AG09319 (cell line): ENCODE data around the gene PSME3IP1.
"Not testable (repeated sequence)": the region's sequence is repeated elsewhere in the genome, so short reads cannot be mapped to it uniquely, and the experiment has no call there.

Source experiments
- DNase-seq: peaks from one replicate; pipeline ENCODE4 v3.0.0-alpha.2; 2010; ENCODE audit warnings: low read depth; ENCODE audit errors: extremely low read depth
- CTCF ChIP-seq: IDR thresholded peaks from 2 replicates; pipeline ENCODE4 v1.5.1; 2011; ENCODE audit warnings: low read depth, mild to moderate bottlenecking, inconsistent platforms, low read length, moderate library complexity

PSME3IP1 gene

GRCh38 chr16:57194512-57194911 is 8.7 kb upstream of the PSME3IP1 start:
- peak; percentile 52 for DNase-seq
- TF ChIP-seq CTCF: no peak

- no peak for TF ChIP-seq CTCF
- DNase-seq: no peak
These were observed 7.1 kb upstream of the PSME3IP1 start for GRCh38 chr16:57192720-57193486.

DNA sequence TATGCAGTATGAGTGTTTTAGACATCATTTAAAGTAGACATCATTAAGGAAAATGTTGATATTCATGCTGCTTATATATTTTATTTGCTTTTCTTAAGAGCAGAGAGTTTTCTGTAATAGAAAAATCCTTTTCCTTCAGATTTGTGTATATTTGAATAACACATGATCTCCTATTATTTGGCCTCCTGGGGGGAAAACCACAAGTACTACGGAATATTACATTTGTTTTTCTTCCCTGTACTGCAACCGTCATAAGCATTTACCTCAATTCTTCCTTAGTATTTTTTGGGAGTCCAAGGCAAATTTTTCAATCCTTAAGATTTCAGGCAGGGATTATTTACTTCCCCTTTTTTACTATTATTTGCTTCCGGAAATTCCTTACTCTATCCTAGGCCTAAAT is 6.3 kb upstream of the PSME3IP1 start:
- DNase-seq: no peak
- no peak for TF ChIP-seq CTCF

DNA sequence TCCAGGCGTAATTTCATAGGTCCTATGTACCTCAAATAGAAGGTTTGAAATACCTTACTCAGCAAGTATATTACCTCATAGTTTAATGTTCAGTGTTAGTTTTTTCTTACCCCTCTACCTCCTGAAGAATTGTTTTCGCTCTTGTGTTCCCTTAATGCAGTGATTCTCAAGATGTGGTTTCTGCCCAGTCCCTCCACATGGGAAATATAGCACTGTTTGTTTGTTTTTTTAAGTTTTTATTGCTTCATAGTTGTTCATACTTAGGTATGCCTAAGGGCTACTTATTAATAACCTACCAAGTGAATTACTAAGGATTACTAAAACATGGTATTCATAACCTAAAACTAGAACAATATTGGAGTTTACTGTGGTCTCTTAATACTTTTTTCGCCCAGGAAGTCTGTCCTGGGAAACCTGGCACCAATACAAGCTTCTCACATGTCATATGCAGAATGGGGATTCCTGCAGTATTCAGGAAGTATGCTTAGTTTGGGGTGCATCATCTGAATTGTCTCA is 5.3 kb upstream of the PSME3IP1 start:
- TF ChIP-seq CTCF: no peak
- no peak for DNase-seq

DNA sequence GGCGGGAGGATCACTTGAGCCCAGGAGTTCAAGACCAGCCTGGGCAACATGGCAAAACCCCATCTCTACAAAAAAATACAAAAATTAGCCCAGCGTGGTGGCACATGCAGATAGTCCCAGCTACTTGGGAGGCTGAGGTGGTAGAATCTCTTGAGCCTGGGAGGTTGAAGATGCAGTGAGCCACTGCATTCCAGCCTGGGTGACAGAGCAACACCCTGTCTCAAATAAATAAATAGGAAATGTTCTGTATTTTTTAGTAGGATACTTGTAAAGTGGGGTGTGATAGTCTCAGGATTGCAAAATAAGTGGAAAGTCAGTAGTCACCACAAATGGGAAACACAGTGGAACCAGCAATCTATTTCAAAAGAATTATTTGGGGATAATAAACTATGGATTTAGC is 4.3 kb upstream of the PSME3IP1 start:
- no peak for TF ChIP-seq CTCF
- DNase-seq: no peak

GRCh38 chr16:57189527-57189926 is 3.7 kb upstream of the PSME3IP1 start:
- DNase-seq: not testable (repeated sequence)

GRCh38 chr16:57188711-57189002 is 2.8 kb upstream of the PSME3IP1 start:
- no peak for DNase-seq
- TF ChIP-seq CTCF: no peak

- DNase-seq: not testable (repeated sequence)
These were observed 2.3 kb upstream of the PSME3IP1 start for GRCh38 chr16:57187902-57188710.
